ENCODE results near the gene MYO5C. TPM values are rescaled to one million over a fixed set of nuclear protein-coding genes. Genes with fewer than 3 reads are reported as not detected.

MYO5C gene
- total and polyA plus RNA-seq, 4 donors = 4.2 to 15.8 (median 6.6) TPM

- no CpG with 5 or more reads among the region's 2 CpGs for WGBS (ENCODE audit: insufficient coverage)
- H3K9me3 ChIP-seq (ENCODE audit: control insufficient read depth, insufficient read depth, low read length) = no peaks in the 10 kb centered on the region
- H3K27ac ChIP-seq (ENCODE audit: low read depth, low read length) = no peak overlapping the region
- H3K27me3 ChIP-seq (ENCODE audit: control insufficient read depth, insufficient read depth, low read length) = no peaks in the 10 kb centered on the region
- no peak overlapping the region for H3K4me3 ChIP-seq (ENCODE audit: low read depth, low read length)
- peaks cover 31% of the 10 kb centered on the region for H3K36me3 ChIP-seq (ENCODE audit: control insufficient read depth, insufficient read depth, low read length)
- H3K4me1 ChIP-seq (ENCODE audit: control insufficient read depth, insufficient read depth, low read length) = no peaks in the 10 kb centered on the region
- DNase-seq (ENCODE audit: low read depth in 4 of 6, low spot score in 6 of 6) = no peak
Measured at GRCh38 chr15:52317022-52317421, 21.4 kb upstream of the MYO5C start.

- 84% methylated on average over 6 of the region's 6 CpGs for WGBS (ENCODE audit: insufficient coverage)
- DNase-seq (ENCODE audit: low read depth in 4 of 6, low spot score in 6 of 6) = no peak
- Histone ChIP-seq H3K36me3 (ENCODE audit: control insufficient read depth, insufficient read depth, low read length) (peaks cover 15% of the 10 kb centered on the region), H3K4me1 (ENCODE audit: control insufficient read depth, insufficient read depth, low read length) (no peaks in the 10 kb centered on the region), H3K27me3 (ENCODE audit: control insufficient read depth, insufficient read depth, low read length) (no peaks in the 10 kb centered on the region), H3K27ac (ENCODE audit: low read depth, low read length) (no peak overlapping the region), H3K9me3 (ENCODE audit: control insufficient read depth, insufficient read depth, low read length) (no peaks in the 10 kb centered on the region), H3K4me3 (ENCODE audit: low read depth, low read length) (no peak overlapping the region)
Measured at GRCh38 chr15:52309154-52309548, 13.5 kb upstream of the MYO5C start.

- H3K4me1 ChIP-seq (ENCODE audit: control insufficient read depth, insufficient read depth, low read length) = no peaks in the 10 kb centered on the region
- H3K4me3 ChIP-seq (ENCODE audit: low read depth, low read length) = no peak overlapping the region
- WGBS (ENCODE audit: insufficient coverage) = 82% methylated on average over 8 of the region's 8 CpGs
- no peaks in the 10 kb centered on the region for H3K9me3 ChIP-seq (ENCODE audit: control insufficient read depth, insufficient read depth, low read length)
- H3K27ac ChIP-seq (ENCODE audit: low read depth, low read length) = no peak overlapping the region
- H3K36me3 ChIP-seq (ENCODE audit: control insufficient read depth, insufficient read depth, low read length) = peaks cover 15% of the 10 kb centered on the region
- DNase-seq (ENCODE audit: low read depth in 4 of 6, low spot score in 6 of 6) = no peak
- no peaks in the 10 kb centered on the region for H3K27me3 ChIP-seq (ENCODE audit: control insufficient read depth, insufficient read depth, low read length)
Measured at GRCh38 chr15:52308446-52309153, 13.0 kb upstream of the MYO5C start.

GRCh38 chr15:52307847-52308246 lies 12.2 kb upstream of the MYO5C start:
- Histone ChIP-seq H3K27me3 (ENCODE audit: control insufficient read depth, insufficient read depth, low read length) (no peaks in the 10 kb centered on the region), H3K27ac (ENCODE audit: low read depth, low read length) (no peak overlapping the region), H3K36me3 (ENCODE audit: control insufficient read depth, insufficient read depth, low read length) (peaks cover 15% of the 10 kb centered on the region), H3K4me1 (ENCODE audit: control insufficient read depth, insufficient read depth, low read length) (no peaks in the 10 kb centered on the region), H3K9me3 (ENCODE audit: control insufficient read depth, insufficient read depth, low read length) (no peaks in the 10 kb centered on the region), H3K4me3 (ENCODE audit: low read depth, low read length) (no peak overlapping the region)
- DNase-seq (ENCODE audit: low read depth in 4 of 6, low spot score in 6 of 6) = no peak
- no CpG with 5 or more reads among the region's 4 CpGs for WGBS (ENCODE audit: insufficient coverage)

GRCh38 chr15:52306270-52306669 lies 10.7 kb upstream of the MYO5C start:
- no peaks in the 10 kb centered on the region for H3K9me3 ChIP-seq (ENCODE audit: control insufficient read depth, insufficient read depth, low read length)
- H3K27me3 ChIP-seq (ENCODE audit: control insufficient read depth, insufficient read depth, low read length) = no peaks in the 10 kb centered on the region
- H3K27ac ChIP-seq (ENCODE audit: low read depth, low read length) = no peak overlapping the region
- H3K4me3 ChIP-seq (ENCODE audit: low read depth, low read length) = no peak overlapping the region
- no CpG with 5 or more reads among the region's 1 CpG for WGBS (ENCODE audit: insufficient coverage)
- H3K36me3 ChIP-seq (ENCODE audit: control insufficient read depth, insufficient read depth, low read length) = peaks cover 15% of the 10 kb centered on the region
- no peak for DNase-seq (ENCODE audit: low read depth in 4 of 6, low spot score in 6 of 6)
- no peaks in the 10 kb centered on the region for H3K4me1 ChIP-seq (ENCODE audit: control insufficient read depth, insufficient read depth, low read length)

GRCh38 chr15:52303093-52303772 lies 7.6 kb upstream of the MYO5C start:
- Histone ChIP-seq H3K4me1 (ENCODE audit: control insufficient read depth, insufficient read depth, low read length) (no peaks in the 10 kb centered on the region), H3K27me3 (ENCODE audit: control insufficient read depth, insufficient read depth, low read length) (no peaks in the 10 kb centered on the region), H3K27ac (ENCODE audit: low read depth, low read length) (no peak overlapping the region), H3K4me3 (ENCODE audit: low read depth, low read length) (no peak overlapping the region), H3K9me3 (ENCODE audit: control insufficient read depth, insufficient read depth, low read length) (peaks cover 3% of the 10 kb centered on the region), H3K36me3 (ENCODE audit: control insufficient read depth, insufficient read depth, low read length) (no peaks in the 10 kb centered on the region)
- DNase-seq (ENCODE audit: low read depth in 4 of 6, low spot score in 6 of 6) = no peak
- WGBS (ENCODE audit: insufficient coverage) = 50% methylated on average over 1 of the region's 3 CpGs

- H3K27me3 ChIP-seq (ENCODE audit: control insufficient read depth, insufficient read depth, low read length) = no peaks in the 10 kb centered on the region
- no peaks in the 10 kb centered on the region for H3K36me3 ChIP-seq (ENCODE audit: control insufficient read depth, insufficient read depth, low read length)
- peaks cover 3% of the 10 kb centered on the region for H3K9me3 ChIP-seq (ENCODE audit: control insufficient read depth, insufficient read depth, low read length)
- no CpG with 5 or more reads among the region's 2 CpGs for WGBS (ENCODE audit: insufficient coverage)
- H3K4me1 ChIP-seq (ENCODE audit: control insufficient read depth, insufficient read depth, low read length) = no peaks in the 10 kb centered on the region
- no peak for DNase-seq (ENCODE audit: low read depth in 4 of 6, low spot score in 6 of 6)
- no peak overlapping the region for H3K27ac ChIP-seq (ENCODE audit: low read depth, low read length)
- no peak overlapping the region for H3K4me3 ChIP-seq (ENCODE audit: low read depth, low read length)
Measured at GRCh38 chr15:52301265-52301847, 5.8 kb upstream of the MYO5C start.

GRCh38 chr15:52294881-52295420 lies 653 bp downstream of the MYO5C start:
- no peaks in the 10 kb centered on the region for H3K36me3 ChIP-seq (ENCODE audit: control insufficient read depth, insufficient read depth, low read length)
- DNase-seq (ENCODE audit: low read depth in 4 of 6, low spot score in 6 of 6) = peak in 2 of 6 donors; percentile 20 to 34
- H3K27ac ChIP-seq (ENCODE audit: low read depth, low read length) = peak overlapping the region; percentile 6
- H3K9me3 ChIP-seq (ENCODE audit: control insufficient read depth, insufficient read depth, low read length) = no peaks in the 10 kb centered on the region
- peak overlapping the region; percentile 39 for H3K4me3 ChIP-seq (ENCODE audit: low read depth, low read length)
- 6% methylated on average over 32 of the region's 32 CpGs for WGBS (ENCODE audit: insufficient coverage)
- peaks cover 7% of the 10 kb centered on the region for H3K4me1 ChIP-seq (ENCODE audit: control insufficient read depth, insufficient read depth, low read length)
- no peaks in the 10 kb centered on the region for H3K27me3 ChIP-seq (ENCODE audit: control insufficient read depth, insufficient read depth, low read length)

GRCh38 chr15:52292780-52293392 lies 2.7 kb downstream of the MYO5C start:
- Histone ChIP-seq H3K9me3 (ENCODE audit: control insufficient read depth, insufficient read depth, low read length) (no peaks in the 10 kb centered on the region), H3K27ac (ENCODE audit: low read depth, low read length) (no peak overlapping the region), H3K4me1 (ENCODE audit: control insufficient read depth, insufficient read depth, low read length) (peaks cover 21% of the 10 kb centered on the region), H3K4me3 (ENCODE audit: low read depth, low read length) (no peak overlapping the region), H3K36me3 (ENCODE audit: control insufficient read depth, insufficient read depth, low read length) (no peaks in the 10 kb centered on the region), H3K27me3 (ENCODE audit: control insufficient read depth, insufficient read depth, low read length) (no peaks in the 10 kb centered on the region)
- no peak for DNase-seq (ENCODE audit: low read depth in 4 of 6, low spot score in 6 of 6)
- 94% methylated on average over 7 of the region's 7 CpGs for WGBS (ENCODE audit: insufficient coverage)
